HepG2 (cell line): ENCODE data around the gene PCDHB9. TPM values are rescaled to one million over a fixed set of nuclear protein-coding genes. Genes with fewer than 3 reads are reported as not detected.
"Not testable (repeated sequence)": the region's sequence is repeated elsewhere in the genome, so short reads cannot be mapped to it uniquely, and the experiment has no call there.

Source experiments
- ATAC-seq: fragments of 200-7000 bp; cut with Tn5 transposase; 3 replicates; pipeline ENCODE4 v1.9.1; 2020; ENCODE audit warnings: mild to moderate bottlenecking, moderate library complexity
- BruUV-seq: library from RNA; stranded (reverse); fragments of 400-500 nt; replicated peaks from 2 replicates; lab custom pipeline; 2021; lab: Mats Ljungman, UMichigan
- CTCF ChIA-PET: fragments of 300-600 bp; formaldehyde crosslinking; extraction: SDS; loops from one replicate; lab custom pipeline; 2021; ENCODE audit warnings: low total read pairs, inconsistent platforms, low intra/inter-chr PET ratio; lab: Yijun Ruan, JAX
- POLR2A ChIA-PET: fragments of 350-600 bp; sonication (Branson Sonifier 250); formaldehyde crosslinking; loops from one replicate; lab custom pipeline; 2020; ENCODE audit warnings: antibody characterized with exemption, inconsistent platforms; lab: Yijun Ruan, JAX
- DNase-seq: peaks from one replicate; pipeline ENCODE4 v3.0.0-alpha.2; 2015; ENCODE audit warnings: low spot score
- FAIRE-seq: peaks from 3 replicates; lab custom pipeline; 2011; peaks lifted over from hg19 to GRCh38; lab: Jason Lieb, UNC
- H2AFZ ChIP-seq: one replicate; pipeline ENCODE4 v1.6.1; 2011; ENCODE audit warnings: low read length, inconsistent platforms
- H3K27ac ChIP-seq: fragments of 300-600 bp; 3 replicates; pipeline ENCODE4 v1.8.0; 2011; ENCODE audit warnings: mixed run types, mild to moderate bottlenecking, mixed read lengths, low read length, inconsistent platforms; ENCODE audit not compliant: insufficient read depth; ENCODE audit errors: extremely low read length
- H3K27me3 ChIP-seq, 2 experiments: fragments of 200-600 bp in 1 of 2; 2 replicates in 1 of 2; 3 replicates in 1 of 2; pipeline versions ENCODE4 v1.6.0 to v1.8.0; 2011; ENCODE audit warnings: low read length in 2 of 2, mild to moderate bottlenecking in 2 of 2, moderate library complexity in 2 of 2, inconsistent platforms in 1 of 2; ENCODE audit not compliant: insufficient read depth in 2 of 2, control insufficient read depth in 1 of 2
- H3K36me3 ChIP-seq, 2 experiments: fragments of 200-600 bp in 1 of 2; replicated peaks in 1 of 2; 2 replicates in 1 of 2; 3 replicates in 1 of 2; pipeline versions ENCODE4 v1.5.1 to v1.8.0; 2011; ENCODE audit warnings: low read length in 2 of 2, inconsistent platforms in 1 of 2; ENCODE audit not compliant: insufficient read depth in 2 of 2, control insufficient read depth in 1 of 2
- H3K4me1 ChIP-seq: 2 replicates; pipeline ENCODE4 v1.5.1; 2012; ENCODE audit warnings: low read length, inconsistent platforms; ENCODE audit not compliant: insufficient read depth
- H3K4me2 ChIP-seq: 2 replicates; pipeline ENCODE4 v1.6.0; 2011; ENCODE audit warnings: low read depth, low read length, inconsistent platforms
- H3K4me3 ChIP-seq, 3 experiments: fragments of 200-600 bp in 1 of 3; sonication (generic), shearing (Covaris generic) in 1 of 3; replicated peaks in 1 of 3; 2 replicates each; pipeline ENCODE4 v1.5.1; 2011 to 2016; ENCODE audit warnings: low read length in 3 of 3, inconsistent platforms in 2 of 3, low read depth in 2 of 3, mild to moderate bottlenecking in 2 of 3, control low read depth in 1 of 3, mixed read lengths in 1 of 3; ENCODE audit not compliant: insufficient read depth in 1 of 3
- H3K79me2 ChIP-seq: one replicate; pipeline ENCODE4 v1.6.1; 2011; ENCODE audit warnings: low read length, inconsistent platforms; ENCODE audit not compliant: insufficient read depth
- H3K9ac ChIP-seq: 2 replicates; pipeline ENCODE4 v1.6.0; 2011; ENCODE audit warnings: mild to moderate bottlenecking, low read depth, low read length, inconsistent platforms; ENCODE audit not compliant: insufficient read depth
- H3K9me3 ChIP-seq: 2 replicates; pipeline ENCODE4 v1.5.1; 2012; ENCODE audit warnings: mild to moderate bottlenecking, low read length
- H4K20me1 ChIP-seq: 2 replicates; pipeline ENCODE4 v1.6.0; 2011; ENCODE audit warnings: inconsistent platforms, mild to moderate bottlenecking, low read length, moderate library complexity; ENCODE audit not compliant: insufficient read depth
- CEBPG ChIP-seq: IDR thresholded peaks from 2 replicates; pipeline ENCODE4 v1.6.1; 2016
- GATAD2A ChIP-seq: IDR thresholded peaks from 2 replicates; pipeline ENCODE4 v1.6.1; 2016
- HOXA3 ChIP-seq: sonication (generic); formaldehyde crosslinking; IDR thresholded peaks from 2 replicates; pipeline ENCODE4 v1.5.0; 2020; ENCODE audit warnings: missing genetic modification reagents
- U2AF2 ChIP-seq: fragments of 200-400 bp; formaldehyde crosslinking; IDR thresholded peaks from 2 replicates; pipeline ENCODE4 v1.6.1; 2017; ENCODE audit warnings: low read depth, mild to moderate bottlenecking, low read length
- WGBS: methylation state at CpG from one replicate; pipeline ENCODE4 v1.1.6; 2017; ENCODE audit warnings: low lambda C conversion rate; 5-methylcytosine and 5-hydroxymethylcytosine counted together
- in situ Hi-C: cut with HindIII; loops from 2 replicates; pipeline ENCODE4 v1.10.0; 2017; ENCODE audit warnings: low pct_unique_long_range_greater_than_20kb; ENCODE audit not compliant: extremely low pct_ligation_motif_present
- intact Hi-C: fragments of 100-400 bp; cut with micrococcal nuclease; formaldehyde crosslinking; loops from one replicate; pipeline ENCODE4 v1.10.0; 2022; ENCODE audit not compliant: unreplicated experiment
- polyA plus RNA-seq, 8 experiments: library from polyadenylated mRNA; depleted of rRNA in 3 of 8; stranded (reverse) in 7 of 8; unstranded in 1 of 8; fragments of >200 nt; fragmentation: Illumina TruSeq in 4 of 8; extraction: Trizol in 4 of 8; gene quantifications; 2 replicates each; pipeline versions ENCODE4 v1.2.1 to v1.2.3, GENCODE V29; 2011 to 2016; ENCODE audit warnings: low read depth in 4 of 8, missing spikeins in 1 of 8, mixed read lengths in 1 of 8; ENCODE audit not compliant: insufficient read depth in 1 of 8
- total RNA-seq, 5 experiments: library from RNA; depleted of rRNA; stranded (reverse); fragments of >200 nt; fragmentation: Illumina TruSeq; extraction: Trizol; gene quantifications; 2 replicates each; pipeline ENCODE4 v1.2.3, GENCODE V29; 2016; ENCODE audit warnings: low read depth in 1 of 5
- TF ChIP-seq, protein P1 (sequence below): sonication (generic); formaldehyde crosslinking; IDR thresholded peaks from 2 replicates; pipeline ENCODE4 v1.4.0; 2020; ENCODE audit warnings: missing genetic modification reagents
- TF ChIP-seq, protein P2 (sequence below), 2 experiments: sonication (generic) in 1 of 2; formaldehyde crosslinking in 1 of 2; IDR thresholded peaks; 2 replicates each; pipeline versions ENCODE4 v1.4.0 to v1.6.1; 2018 to 2020; ENCODE audit warnings: missing genetic modification reagents in 2 of 2, borderline replicate concordance in 1 of 2, low read depth in 1 of 2, mild to moderate bottlenecking in 1 of 2, missing biosample characterization in 1 of 2

The PCDHB9 gene
- total and polyA plus RNA-seq, 2 of the 13 experiments (the other 11 are each of a cell fraction or from before 2014, with no cell fraction given) = 0.17 to 0.18 TPM

DNA sequence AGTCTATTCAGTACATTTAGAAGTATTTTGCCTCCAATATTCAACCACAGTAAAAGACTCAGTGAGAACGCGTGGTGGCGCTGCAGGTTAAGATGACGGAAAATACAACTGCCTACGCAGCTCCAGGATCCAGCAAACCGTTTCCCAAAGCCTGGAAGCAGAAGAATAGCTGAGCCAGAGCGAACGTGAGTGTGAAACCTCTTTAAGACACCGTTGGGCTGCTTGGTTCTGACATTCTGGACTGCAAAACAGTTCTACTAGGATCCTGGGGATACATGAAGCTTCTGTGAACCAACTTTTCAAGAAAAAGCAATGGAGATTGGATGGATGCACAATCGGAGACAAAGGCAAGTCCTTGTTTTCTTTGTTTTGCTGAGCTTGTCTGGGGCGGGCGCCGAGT lies 4.7 kb upstream of the PCDHB9 start, which contains the start of gene PCDHB16 (continued):
- TF ChIP-seq HOXA3 = peak; percentile 30; the same call in 1 of the 2 replicates
- TF ChIP-seq, protein P1, sequence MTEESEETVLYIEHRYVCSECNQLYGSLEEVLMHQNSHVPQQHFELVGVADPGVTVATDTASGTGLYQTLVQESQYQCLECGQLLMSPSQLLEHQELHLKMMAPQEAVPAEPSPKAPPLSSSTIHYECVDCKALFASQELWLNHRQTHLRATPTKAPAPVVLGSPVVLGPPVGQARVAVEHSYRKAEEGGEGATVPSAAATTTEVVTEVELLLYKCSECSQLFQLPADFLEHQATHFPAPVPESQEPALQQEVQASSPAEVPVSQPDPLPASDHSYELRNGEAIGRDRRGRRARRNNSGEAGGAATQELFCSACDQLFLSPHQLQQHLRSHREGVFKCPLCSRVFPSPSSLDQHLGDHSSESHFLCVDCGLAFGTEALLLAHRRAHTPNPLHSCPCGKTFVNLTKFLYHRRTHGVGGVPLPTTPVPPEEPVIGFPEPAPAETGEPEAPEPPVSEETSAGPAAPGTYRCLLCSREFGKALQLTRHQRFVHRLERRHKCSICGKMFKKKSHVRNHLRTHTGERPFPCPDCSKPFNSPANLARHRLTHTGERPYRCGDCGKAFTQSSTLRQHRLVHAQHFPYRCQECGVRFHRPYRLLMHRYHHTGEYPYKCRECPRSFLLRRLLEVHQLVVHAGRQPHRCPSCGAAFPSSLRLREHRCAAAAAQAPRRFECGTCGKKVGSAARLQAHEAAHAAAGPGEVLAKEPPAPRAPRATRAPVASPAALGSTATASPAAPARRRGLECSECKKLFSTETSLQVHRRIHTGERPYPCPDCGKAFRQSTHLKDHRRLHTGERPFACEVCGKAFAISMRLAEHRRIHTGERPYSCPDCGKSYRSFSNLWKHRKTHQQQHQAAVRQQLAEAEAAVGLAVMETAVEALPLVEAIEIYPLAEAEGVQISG (CRISPR knock-in tag) = peak; percentile 77
- peak; percentile 16; the same call in 1 of the 2 replicates for TF ChIP-seq GATAD2A
- no peak for TF ChIP-seq U2AF2
- TF ChIP-seq CEBPG (CRISPR knock-in tag) = no peak
- TF ChIP-seq, protein P2, sequence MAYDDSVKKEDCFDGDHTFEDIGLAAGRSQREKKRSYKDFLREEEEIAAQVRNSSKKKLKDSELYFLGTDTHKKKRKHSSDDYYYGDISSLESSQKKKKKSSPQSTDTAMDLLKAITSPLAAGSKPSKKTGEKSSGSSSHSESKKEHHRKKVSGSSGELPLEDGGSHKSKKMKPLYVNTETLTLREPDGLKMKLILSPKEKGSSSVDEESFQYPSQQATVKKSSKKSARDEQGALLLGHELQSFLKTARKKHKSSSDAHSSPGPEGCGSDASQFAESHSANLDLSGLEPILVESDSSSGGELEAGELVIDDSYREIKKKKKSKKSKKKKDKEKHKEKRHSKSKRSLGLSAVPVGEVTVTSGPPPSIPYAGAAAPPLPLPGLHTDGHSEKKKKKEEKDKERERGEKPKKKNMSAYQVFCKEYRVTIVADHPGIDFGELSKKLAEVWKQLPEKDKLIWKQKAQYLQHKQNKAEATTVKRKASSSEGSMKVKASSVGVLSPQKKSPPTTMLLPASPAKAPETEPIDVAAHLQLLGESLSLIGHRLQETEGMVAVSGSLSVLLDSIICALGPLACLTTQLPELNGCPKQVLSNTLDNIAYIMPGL (CRISPR knock-in tag; IDR thresholded peaks at IDR 0.05; ENCODE audit: borderline replicate concordance in 1 of 2, low read depth in 1 of 2) = peak in 1 of 2 experiments; percentile 62; a peak in 1 of 4 replicates

DNA sequence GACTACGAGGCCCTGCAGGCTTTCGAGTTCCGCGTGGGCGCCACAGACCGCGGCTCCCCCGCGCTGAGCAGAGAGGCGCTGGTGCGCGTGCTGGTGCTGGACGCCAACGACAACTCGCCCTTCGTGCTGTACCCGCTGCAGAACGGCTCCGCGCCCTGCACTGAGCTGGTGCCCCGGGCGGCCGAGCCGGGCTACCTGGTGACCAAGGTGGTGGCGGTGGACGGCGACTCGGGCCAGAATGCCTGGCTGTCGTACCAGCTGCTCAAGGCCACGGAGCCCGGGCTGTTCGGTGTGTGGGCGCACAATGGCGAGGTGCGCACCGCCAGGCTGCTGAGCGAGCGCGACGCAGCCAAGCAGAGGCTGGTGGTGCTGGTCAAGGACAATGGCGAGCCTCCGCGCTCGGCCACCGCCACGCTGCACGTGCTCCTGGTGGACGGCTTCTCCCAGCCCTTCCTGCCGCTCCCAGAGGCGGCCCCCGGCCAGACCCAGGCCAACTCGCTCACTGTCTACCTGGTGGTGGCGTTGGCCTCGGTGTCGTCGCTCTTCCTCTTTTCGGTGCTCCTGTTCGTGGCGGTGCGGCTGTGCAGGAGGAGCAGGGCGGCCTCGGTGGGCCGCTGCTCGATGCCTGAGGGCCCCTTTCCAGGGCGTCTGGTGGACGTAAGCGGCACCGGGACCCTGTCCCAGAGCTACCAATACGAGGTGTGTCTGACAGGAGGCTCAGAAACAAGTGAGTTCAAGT lies 2.7 kb upstream of the PCDHB9 start:
- H3K79me2 ChIP-seq, ATAC-seq, FAIRE-seq, H3K27me3 ChIP-seq, H3K9ac ChIP-seq, CTCF ChIA-PET, in situ Hi-C loops, H3K36me3 ChIP-seq, H3K4me2 ChIP-seq, DNase-seq, H3K9me3 ChIP-seq, H4K20me1 ChIP-seq, POLR2A ChIA-PET, H3K27ac ChIP-seq, H3K4me3 ChIP-seq, H2AFZ ChIP-seq, intact Hi-C loops, H3K4me1 ChIP-seq, BruUV-seq: not testable (repeated sequence)
- 74% methylated on average over 17 of the region's 69 CpGs for WGBS

DNA sequence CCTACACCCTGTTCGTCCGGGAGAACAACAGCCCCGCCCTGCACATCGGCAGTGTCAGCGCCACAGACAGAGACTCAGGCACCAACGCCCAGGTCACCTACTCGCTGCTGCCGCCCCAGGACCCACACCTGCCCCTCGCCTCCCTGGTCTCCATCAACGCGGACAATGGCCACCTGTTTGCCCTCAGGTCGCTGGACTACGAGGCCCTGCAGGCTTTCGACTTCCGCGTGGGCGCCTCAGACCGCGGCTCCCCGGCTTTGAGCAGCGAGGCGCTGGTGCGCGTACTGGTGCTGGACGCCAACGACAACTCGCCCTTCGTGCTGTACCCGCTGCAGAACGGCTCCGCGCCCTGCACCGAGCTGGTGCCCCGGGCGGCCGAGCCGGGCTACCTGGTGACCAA lies 1.7 kb downstream of the PCDHB9 start:
- intact Hi-C loops, in situ Hi-C loops: not testable (repeated sequence)

More for the DNA sequence above, 1.7 kb downstream of the PCDHB9 start:
- H3K4me2 ChIP-seq, FAIRE-seq, BruUV-seq, H3K79me2 ChIP-seq, ATAC-seq, CTCF ChIA-PET, DNase-seq, H3K36me3 ChIP-seq, H2AFZ ChIP-seq, H3K27me3 ChIP-seq, H3K9ac ChIP-seq, POLR2A ChIA-PET, H3K27ac ChIP-seq, H3K4me3 ChIP-seq, H4K20me1 ChIP-seq, H3K4me1 ChIP-seq, H3K9me3 ChIP-seq: not testable (repeated sequence)
- 80% methylated on average over 1 of the region's 37 CpGs for WGBS
